ENCODE results near the gene RND1.

GRCh38 chr12:48832321-48833060, 33.2 kb downstream of the RND1 start:
- TF ChIP-seq CTCF (IDR thresholded peaks at IDR 0.05) = no peak
- TF ChIP-seq EP300 (IDR thresholded peaks at IDR 0.05) = no peak
- no peak for TF ChIP-seq POLR2A (IDR thresholded peaks at IDR 0.05)
